GM23338 (cell line): ENCODE measurements around the gene FAM234A.

Source experiments
- CREB1 ChIP-seq: fragments of 250-450 bp; sonication (Bioruptor Pico); IDR thresholded peaks from 2 replicates; pipeline ENCODE4 v1.5.0; 2020; ENCODE audit warnings: low read depth, mild to moderate bottlenecking, moderate library complexity
- EZH2 ChIP-seq: fragments of 200-600 bp; sonication (generic); IDR thresholded peaks from one replicate; pipeline ENCODE4 v1.8.0; 2017; ENCODE audit warnings: antibody characterized with exemption, mild to moderate bottlenecking, low read depth; ENCODE audit not compliant: unreplicated experiment
- EZH2phosphoT487 ChIP-seq: fragments of 200-600 bp; sonication (generic); IDR thresholded peaks from one replicate; pipeline ENCODE4 v1.8.1; 2018; ENCODE audit warnings: antibody characterized with exemption; ENCODE audit not compliant: unreplicated experiment
- JUNB ChIP-seq: IDR thresholded peaks from one replicate; pipeline ENCODE4 v1.6.1; 2016; ENCODE audit warnings: antibody characterized with exemption; ENCODE audit not compliant: unreplicated experiment
- POLR2AphosphoS5 ChIP-seq: IDR thresholded peaks from 2 replicates; pipeline ENCODE4 v1.6.1; 2016; ENCODE audit warnings: antibody characterized with exemption, low read depth
- ZNF114 ChIP-seq: fragments of 250-450 bp; sonication (Bioruptor Pico); IDR thresholded peaks from 2 replicates; pipeline ENCODE4 v1.5.0; 2020; ENCODE audit warnings: mild to moderate bottlenecking, moderate library complexity
- ZNF331 ChIP-seq: fragments of 250-450 bp; sonication (Bioruptor Pico); IDR thresholded peaks from 2 replicates; pipeline ENCODE4 v1.5.0; 2020; ENCODE audit warnings: low read depth, mild to moderate bottlenecking, moderate library complexity
- TF ChIP-seq, protein P1 (sequence below), 2 experiments: fragments of 200-600 bp in 1 of 2; sonication (generic) in 1 of 2; conservative IDR thresholded peaks; 2 replicates each; pipeline versions ENCODE4 v1.5.1 to v1.6.1; 2016 to 2017; ENCODE audit warnings: antibody characterized with exemption in 2 of 2, low read depth in 2 of 2, mild to moderate bottlenecking in 2 of 2, moderate library complexity in 1 of 2
- TF ChIP-seq, protein P2 (sequence below): IDR thresholded peaks from one replicate; pipeline ENCODE4 v1.6.1; 2018; ENCODE audit warnings: antibody characterized with exemption; ENCODE audit not compliant: unreplicated experiment

DNA sequence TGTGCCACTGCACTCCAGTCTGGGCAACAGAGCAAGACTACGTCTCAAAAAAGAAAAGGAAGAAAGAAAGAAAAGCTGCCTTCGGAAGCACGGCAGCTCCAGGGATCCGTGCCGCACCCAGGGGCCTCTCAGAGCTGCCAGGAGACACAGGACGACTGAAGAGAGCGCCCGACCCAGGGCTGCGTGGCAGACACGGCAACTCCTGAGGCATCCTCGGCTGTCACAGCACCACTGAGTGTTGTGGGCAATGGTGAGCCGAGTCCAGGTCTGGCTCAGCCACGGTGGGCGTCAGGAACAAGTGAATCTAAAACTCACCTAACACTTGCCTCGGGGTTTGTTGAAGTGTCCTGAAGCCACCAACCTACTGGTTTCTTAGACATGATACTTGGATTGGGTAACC, 77.1 kb downstream of the FAM234A start:
- TF ChIP-seq, protein P1, sequence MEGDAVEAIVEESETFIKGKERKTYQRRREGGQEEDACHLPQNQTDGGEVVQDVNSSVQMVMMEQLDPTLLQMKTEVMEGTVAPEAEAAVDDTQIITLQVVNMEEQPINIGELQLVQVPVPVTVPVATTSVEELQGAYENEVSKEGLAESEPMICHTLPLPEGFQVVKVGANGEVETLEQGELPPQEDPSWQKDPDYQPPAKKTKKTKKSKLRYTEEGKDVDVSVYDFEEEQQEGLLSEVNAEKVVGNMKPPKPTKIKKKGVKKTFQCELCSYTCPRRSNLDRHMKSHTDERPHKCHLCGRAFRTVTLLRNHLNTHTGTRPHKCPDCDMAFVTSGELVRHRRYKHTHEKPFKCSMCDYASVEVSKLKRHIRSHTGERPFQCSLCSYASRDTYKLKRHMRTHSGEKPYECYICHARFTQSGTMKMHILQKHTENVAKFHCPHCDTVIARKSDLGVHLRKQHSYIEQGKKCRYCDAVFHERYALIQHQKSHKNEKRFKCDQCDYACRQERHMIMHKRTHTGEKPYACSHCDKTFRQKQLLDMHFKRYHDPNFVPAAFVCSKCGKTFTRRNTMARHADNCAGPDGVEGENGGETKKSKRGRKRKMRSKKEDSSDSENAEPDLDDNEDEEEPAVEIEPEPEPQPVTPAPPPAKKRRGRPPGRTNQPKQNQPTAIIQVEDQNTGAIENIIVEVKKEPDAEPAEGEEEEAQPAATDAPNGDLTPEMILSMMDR (conservative IDR thresholded peaks at IDR 0.05; ENCODE audit: low read depth in 2 of 2) = no peak
- TF ChIP-seq, protein P2, sequence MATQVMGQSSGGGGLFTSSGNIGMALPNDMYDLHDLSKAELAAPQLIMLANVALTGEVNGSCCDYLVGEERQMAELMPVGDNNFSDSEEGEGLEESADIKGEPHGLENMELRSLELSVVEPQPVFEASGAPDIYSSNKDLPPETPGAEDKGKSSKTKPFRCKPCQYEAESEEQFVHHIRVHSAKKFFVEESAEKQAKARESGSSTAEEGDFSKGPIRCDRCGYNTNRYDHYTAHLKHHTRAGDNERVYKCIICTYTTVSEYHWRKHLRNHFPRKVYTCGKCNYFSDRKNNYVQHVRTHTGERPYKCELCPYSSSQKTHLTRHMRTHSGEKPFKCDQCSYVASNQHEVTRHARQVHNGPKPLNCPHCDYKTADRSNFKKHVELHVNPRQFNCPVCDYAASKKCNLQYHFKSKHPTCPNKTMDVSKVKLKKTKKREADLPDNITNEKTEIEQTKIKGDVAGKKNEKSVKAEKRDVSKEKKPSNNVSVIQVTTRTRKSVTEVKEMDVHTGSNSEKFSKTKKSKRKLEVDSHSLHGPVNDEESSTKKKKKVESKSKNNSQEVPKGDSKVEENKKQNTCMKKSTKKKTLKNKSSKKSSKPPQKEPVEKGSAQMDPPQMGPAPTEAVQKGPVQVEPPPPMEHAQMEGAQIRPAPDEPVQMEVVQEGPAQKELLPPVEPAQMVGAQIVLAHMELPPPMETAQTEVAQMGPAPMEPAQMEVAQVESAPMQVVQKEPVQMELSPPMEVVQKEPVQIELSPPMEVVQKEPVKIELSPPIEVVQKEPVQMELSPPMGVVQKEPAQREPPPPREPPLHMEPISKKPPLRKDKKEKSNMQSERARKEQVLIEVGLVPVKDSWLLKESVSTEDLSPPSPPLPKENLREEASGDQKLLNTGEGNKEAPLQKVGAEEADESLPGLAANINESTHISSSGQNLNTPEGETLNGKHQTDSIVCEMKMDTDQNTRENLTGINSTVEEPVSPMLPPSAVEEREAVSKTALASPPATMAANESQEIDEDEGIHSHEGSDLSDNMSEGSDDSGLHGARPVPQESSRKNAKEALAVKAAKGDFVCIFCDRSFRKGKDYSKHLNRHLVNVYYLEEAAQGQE = no peak
- TF ChIP-seq EZH2 (no peak), POLR2AphosphoS5 (no peak), ZNF114 (CRISPR knock-in tag) (no peak), EZH2phosphoT487 (no peak), JUNB (no peak), ZNF331 (CRISPR knock-in tag) (no peak), CREB1 (CRISPR knock-in tag) (no peak)
